Measurements from ENCODE around the gene GPR119.
"Not testable (repeated sequence)": the region's sequence is repeated elsewhere in the genome, so short reads cannot be mapped to it uniquely, and the experiment has no call there.

Gene GPR119

DNA sequence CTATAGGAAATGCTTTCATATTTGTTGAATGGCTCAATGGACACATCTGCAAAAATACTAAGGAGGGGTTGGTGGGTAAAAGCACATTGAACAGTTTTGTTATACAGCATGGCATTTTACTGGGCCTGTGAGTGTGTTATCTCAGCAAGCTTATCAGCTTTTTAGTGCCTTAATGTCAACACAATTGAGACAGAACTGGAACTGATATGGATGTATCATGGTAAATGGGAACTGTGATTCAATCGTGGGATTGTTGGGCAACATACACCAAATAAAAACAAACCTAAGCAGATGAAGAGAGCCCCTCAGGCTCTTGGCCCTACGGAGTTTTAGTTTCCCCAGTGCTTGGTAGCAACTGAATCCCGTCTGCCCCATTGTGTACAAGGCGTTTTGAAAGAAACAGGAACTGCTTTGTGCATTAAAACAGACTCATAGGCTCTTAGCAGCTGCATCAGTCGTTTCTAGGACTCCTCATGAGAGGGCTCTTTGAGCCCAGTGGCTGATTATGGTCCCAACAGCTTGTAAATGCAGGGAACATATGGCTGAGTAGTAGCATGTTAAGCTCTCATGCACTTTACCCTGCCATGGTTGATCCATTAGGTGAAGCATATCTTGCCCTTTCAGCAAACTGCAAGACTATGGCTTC is 7.3 kb downstream of the GPR119 start:
- no peaks in the 10 kb centered on the region for H3K27me3 Mint-ChIP-seq
- H3K4me1 Mint-ChIP-seq (ENCODE audit: low read depth): no peaks in the 10 kb centered on the region
- no peak overlapping the region for H3K27ac Mint-ChIP-seq
- no peak overlapping the region for H3K4me3 Mint-ChIP-seq
- H3K9me3 Mint-ChIP-seq: no peaks in the 10 kb centered on the region
- H3K36me3 Mint-ChIP-seq (ENCODE audit: low read depth): no peaks in the 10 kb centered on the region

DNA sequence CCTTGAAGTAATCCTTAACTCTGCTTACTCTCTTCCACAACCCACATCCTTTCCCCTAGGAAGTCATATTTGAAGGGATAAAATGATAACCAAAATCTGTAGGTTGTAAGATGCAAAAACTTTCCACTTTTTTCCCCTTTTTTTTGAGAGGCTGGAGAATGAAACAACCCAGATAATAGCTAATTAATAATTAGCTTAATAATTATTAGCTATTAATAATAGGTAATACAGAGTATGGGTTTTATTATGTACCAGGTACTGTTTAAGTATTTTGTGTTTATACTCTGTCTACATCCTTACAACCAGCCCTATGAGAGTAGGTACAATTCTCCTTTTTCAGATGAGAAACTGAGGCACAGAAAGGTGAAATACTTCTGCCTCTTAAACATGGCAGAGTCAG is 9.4 kb downstream of the GPR119 start:
- Mint-ChIP-seq H3K4me1 (ENCODE audit: low read depth) (no peaks in the 10 kb centered on the region), H3K9me3 (no peaks in the 10 kb centered on the region), H3K4me3 (no peak overlapping the region), H3K36me3 (ENCODE audit: low read depth) (peaks cover 9% of the 10 kb centered on the region), H3K27ac (no peak overlapping the region), H3K27me3 (no peaks in the 10 kb centered on the region)

DNA sequence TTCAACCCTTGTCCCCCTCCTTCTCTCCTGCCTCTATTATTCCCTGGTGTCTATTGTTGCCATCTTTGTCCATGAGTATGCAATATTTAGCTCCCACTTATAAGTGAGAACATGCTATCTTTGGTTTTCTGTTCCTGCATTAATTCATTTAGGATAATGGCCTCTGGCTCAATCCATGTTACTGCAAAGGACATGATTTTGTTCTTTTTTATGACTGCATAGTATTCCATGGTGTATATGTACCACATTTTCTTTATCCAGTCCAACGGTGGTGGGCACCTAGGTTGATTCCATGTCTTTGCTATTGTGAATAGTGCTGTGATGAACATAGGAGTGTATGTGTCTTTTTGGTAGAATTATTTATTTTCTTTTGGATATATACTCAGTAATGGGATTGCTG is 33.4 kb downstream of the GPR119 start:
- H3K4me1 Mint-ChIP-seq (ENCODE audit: low read depth); H3K27ac Mint-ChIP-seq; H3K27me3 Mint-ChIP-seq; H3K9me3 Mint-ChIP-seq; H3K4me3 Mint-ChIP-seq: not testable (repeated sequence)
- H3K36me3 Mint-ChIP-seq (ENCODE audit: low read depth): peaks cover 23% of the 10 kb centered on the region

DNA sequence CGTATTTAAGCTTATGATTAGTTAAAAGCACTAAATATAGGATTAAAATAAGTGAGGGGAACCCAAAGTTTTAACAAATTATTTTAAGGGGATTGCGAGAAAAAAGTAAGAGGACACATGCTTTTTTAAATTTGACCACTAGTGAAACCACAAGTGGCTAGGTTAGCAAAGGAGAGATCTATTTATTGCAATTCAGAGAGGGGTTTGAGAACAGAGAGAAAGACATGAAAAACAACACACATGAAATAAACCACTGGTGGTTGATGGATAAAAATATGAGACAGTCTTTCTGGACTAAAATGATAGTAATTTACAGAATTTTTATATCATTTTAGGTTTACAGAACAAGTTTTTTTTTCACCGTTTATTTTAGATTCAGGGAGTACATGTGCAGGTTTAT is 33.9 kb downstream of the GPR119 start:
- Mint-ChIP-seq H3K27ac (no peak overlapping the region), H3K27me3 (no peaks in the 10 kb centered on the region), H3K9me3 (no peaks in the 10 kb centered on the region), H3K4me3 (no peak overlapping the region), H3K36me3 (ENCODE audit: low read depth) (peaks cover 23% of the 10 kb centered on the region), H3K4me1 (ENCODE audit: low read depth) (no peaks in the 10 kb centered on the region)

DNA sequence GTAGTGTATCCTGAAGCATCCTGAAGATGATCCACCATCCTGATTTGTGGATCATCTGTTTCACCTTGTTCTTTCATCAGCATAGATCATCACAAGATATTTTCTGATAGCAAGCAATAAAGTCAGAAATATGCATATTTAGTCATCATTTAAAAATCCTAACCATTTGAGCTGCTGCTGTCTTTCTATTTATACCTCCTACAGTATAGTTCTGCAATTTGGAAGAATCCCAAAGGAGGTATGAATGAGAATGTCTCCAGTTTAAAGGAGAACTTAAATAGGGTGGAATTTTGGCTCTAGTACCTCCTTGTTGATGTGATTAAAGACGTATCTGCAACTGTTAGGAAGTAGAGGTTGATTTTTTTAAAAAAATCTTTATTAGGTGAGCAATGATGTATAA is 38.2 kb downstream of the GPR119 start:
- Mint-ChIP-seq H3K4me1 (ENCODE audit: low read depth) (no peaks in the 10 kb centered on the region), H3K9me3 (no peaks in the 10 kb centered on the region), H3K27me3 (no peaks in the 10 kb centered on the region), H3K27ac (no peak overlapping the region), H3K4me3 (no peak overlapping the region), H3K36me3 (ENCODE audit: low read depth) (peaks cover 19% of the 10 kb centered on the region)

DNA sequence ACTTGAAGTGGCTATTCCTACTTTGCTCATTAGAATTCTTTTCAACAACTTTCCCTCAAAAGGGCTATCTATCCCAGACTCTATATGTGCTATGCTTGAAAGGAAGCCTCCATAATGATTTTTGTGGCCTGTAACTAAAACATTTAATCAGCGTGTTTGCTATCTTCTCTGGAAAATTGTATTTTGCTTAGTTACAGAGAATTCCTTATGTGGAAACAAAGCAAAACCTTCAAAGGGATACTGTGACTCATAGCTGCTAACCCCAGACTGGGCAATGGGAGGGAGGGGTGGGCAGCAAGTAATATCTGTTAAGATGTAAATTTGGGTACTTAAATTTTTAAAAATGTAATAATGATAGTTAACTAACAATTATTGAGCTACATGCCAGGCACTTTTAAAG is 42.1 kb downstream of the GPR119 start:
- Mint-ChIP-seq H3K9me3 (no peaks in the 10 kb centered on the region), H3K4me1 (ENCODE audit: low read depth) (peaks cover 16% of the 10 kb centered on the region), H3K36me3 (ENCODE audit: low read depth) (peaks cover 4% of the 10 kb centered on the region), H3K4me3 (no peak overlapping the region), H3K27me3 (no peaks in the 10 kb centered on the region), H3K27ac (no peak overlapping the region)

DNA sequence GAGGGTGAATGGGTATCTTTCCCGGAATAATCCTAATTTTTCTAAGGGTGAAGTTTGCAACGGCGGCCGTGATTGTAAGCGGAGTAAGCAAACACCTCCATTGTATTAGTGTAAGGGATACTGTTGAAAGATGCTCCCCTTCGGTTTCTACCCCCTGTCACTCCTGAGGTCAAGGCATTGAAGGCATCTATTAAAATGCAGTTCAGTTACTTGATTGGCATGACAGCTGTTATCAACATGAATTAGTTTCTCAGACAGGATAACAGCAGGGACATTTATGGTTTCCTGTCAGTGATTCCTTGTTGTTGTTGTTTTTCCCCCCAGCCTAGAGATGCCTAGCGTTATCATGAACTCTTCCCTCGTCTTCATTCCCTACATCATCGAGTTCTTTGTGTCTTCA is 45.2 kb downstream of the GPR119 start:
- H3K27ac Mint-ChIP-seq: peak overlapping the region; percentile 81
- H3K36me3 Mint-ChIP-seq (ENCODE audit: low read depth): peaks cover 4% of the 10 kb centered on the region

DNA sequence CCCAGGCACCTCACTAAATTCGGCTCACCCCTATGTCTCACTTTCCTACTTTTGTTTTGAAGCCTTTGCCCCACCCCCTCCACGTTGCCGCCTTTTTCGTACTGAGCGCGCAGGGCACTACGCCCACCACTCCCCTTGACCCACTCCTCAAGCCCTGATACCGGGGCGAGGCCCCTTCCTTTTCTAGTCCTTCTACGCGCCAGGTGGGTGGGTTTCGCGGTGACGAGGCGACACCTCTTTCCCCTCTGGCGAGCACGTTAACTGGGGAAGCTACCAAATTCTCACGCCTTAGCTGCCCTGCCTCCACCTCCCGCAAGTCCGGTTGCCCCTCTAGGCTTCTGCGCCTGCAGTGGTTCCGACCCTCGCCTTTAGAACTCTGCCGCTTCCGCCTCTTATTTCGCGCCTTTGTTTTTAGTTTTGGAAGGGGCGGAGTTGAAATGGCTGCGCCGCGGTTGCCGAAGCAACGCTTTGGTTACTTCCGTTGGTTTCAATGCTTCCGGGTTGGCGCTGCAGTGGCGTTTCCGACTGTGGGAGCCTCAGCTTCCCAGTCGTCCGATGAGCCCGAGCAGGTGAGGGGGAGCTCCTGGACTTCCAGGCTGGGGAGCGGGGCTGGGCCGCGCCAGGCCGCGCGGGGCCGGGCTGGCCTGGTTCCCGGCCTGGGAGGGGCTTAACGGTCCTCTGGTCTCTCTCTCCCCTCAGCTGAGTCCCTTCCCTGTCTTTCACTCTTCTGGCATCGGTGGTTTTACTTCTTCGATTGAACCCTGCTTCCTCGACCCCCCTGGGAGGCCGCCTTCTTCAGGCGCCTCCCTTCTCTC is 45.9 kb downstream of the GPR119 start, which contains the start of gene SLC25A14:
SLC25A14 (plus strand) TSS at position 512 of the 815 bp plus-strand sequence. CDS start 360 bp downstream, outside the sequence.
- peaks cover 16% of the 10 kb centered on the region for H3K4me1 Mint-ChIP-seq (ENCODE audit: low read depth)
- no peaks in the 10 kb centered on the region for H3K36me3 Mint-ChIP-seq (ENCODE audit: low read depth)
- peak within 1 kb of the TSS; percentile 90 for H3K4me3 Mint-ChIP-seq
- no peaks in the 10 kb centered on the region for H3K9me3 Mint-ChIP-seq
- H3K27ac Mint-ChIP-seq: peak within 1 kb of the TSS; percentile 94
- H3K27me3 Mint-ChIP-seq: no peaks in the 10 kb centered on the region

More for the DNA sequence above, 45.2 kb downstream of the GPR119 start:
- H3K4me1 Mint-ChIP-seq (ENCODE audit: low read depth): peaks cover 16% of the 10 kb centered on the region
- no peaks in the 10 kb centered on the region for H3K27me3 Mint-ChIP-seq
- no peaks in the 10 kb centered on the region for H3K9me3 Mint-ChIP-seq
- H3K4me3 Mint-ChIP-seq: peak overlapping the region; percentile 90

DNA sequence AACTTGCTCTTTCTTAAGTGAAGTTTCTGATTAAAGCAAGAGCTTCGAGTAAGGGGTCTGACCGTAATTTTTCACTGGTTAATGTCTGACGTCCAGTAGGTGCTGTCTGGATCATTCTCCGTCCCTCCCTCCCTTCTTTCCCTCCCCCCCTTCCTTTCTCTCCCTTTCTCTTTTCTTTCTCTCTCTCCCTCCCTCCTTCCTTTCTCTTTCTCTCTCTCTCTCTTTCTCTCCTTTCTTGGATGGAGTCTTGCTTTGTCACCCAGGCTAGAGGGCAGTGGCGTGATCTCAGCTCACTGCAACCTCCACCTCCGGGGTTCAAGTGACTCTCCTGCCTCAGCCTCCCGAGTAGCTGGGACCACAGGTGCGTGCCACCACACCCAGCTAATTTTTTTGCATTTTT is 46.6 kb downstream of the GPR119 start:
- not testable (repeated sequence) for H3K27me3 Mint-ChIP-seq; H3K27ac Mint-ChIP-seq; H3K9me3 Mint-ChIP-seq; H3K36me3 Mint-ChIP-seq (ENCODE audit: low read depth)
- H3K4me3 Mint-ChIP-seq: peak overlapping the region; percentile 90
- H3K4me1 Mint-ChIP-seq (ENCODE audit: low read depth): peaks cover 16% of the 10 kb centered on the region

DNA sequence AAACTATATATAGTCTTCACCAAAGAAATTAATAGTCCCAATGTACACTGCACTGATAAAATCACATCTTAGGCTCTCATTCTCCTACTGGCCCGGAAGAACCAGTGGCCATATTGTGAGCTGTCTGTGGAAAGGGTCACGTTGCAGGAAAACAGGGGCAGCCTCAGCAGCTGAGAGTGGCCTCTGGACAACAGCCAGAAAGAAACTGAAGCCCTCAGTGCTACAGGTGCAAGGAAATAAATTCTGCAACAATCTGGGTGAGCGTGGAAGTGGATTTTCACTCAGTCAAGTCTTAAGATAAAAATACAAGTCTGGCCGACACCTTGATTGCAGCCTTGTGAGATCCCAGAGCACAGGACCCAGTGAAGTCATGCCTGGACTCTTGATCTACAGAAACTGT is 48.9 kb downstream of the GPR119 start:
- H3K9me3 Mint-ChIP-seq: no peaks in the 10 kb centered on the region
- H3K27ac Mint-ChIP-seq: no peak overlapping the region
- no peaks in the 10 kb centered on the region for H3K36me3 Mint-ChIP-seq (ENCODE audit: low read depth)
- no peak overlapping the region for H3K4me3 Mint-ChIP-seq
- H3K4me1 Mint-ChIP-seq (ENCODE audit: low read depth): peaks cover 16% of the 10 kb centered on the region
- no peaks in the 10 kb centered on the region for H3K27me3 Mint-ChIP-seq
